Raji (cell line): Measurements from ENCODE around the gene COL11A2.

Source experiments
- POLR2A ChIP-seq: IDR thresholded peaks from 2 replicates; pipeline ENCODE4 v1.6.1; 2011; ENCODE audit warnings: low read depth, low read length, control low read depth; ENCODE audit not compliant: insufficient read depth

Gene COL11A2

GRCh38 chr6:33132081-33132524 is 60.2 kb downstream of the COL11A2 start:
- TF ChIP-seq POLR2A, result no peak

DNA sequence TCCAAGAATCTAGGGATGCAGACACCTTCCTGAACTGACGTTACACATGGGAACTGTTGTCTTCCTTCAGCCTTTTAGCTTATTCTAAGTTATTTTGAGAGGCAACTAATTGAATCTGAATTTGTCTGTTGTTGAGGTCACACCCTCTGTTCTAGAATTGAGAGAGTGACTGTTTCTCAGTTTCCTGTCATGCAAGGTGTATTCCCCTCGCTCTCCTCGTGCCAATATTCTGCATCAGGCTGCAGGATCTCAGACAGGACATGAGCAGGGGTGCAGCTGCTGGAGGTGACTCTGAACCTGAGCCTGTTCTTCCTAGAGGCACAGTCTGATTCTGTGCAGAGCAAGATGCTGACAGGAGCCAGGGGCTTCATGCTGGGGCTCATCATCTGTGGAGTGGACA is 63.9 kb downstream of the COL11A2 start:
- TF ChIP-seq POLR2A, result no peak

DNA sequence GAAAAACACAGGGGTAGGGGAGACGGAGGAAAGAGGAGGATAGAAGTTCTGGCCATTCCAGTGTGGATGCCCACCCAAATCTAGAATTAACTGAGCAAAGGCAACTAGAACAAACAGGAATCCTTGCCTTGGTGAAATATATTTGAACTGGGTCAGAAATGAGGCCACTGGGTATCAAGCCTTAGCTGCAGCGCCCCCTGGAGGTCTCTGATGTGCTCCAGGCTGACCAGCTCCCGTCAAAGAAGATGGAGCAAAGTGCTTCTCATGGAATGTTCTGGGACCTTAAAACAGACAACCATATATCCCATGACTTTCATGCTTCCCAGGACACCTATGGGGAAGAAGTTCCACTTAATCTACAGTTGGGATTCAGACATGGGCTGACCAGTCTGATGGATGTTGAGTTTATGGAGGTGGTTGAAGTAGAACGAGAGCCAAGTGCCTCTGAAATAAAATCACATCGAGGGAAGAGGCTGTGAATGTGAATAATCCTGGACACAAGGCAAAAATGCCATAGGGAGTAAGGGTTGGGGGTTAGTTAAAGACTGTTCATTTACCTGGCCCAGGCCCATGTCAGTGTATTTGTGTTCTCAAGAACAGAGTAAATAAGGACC is 66.1 kb downstream of the COL11A2 start:
- TF ChIP-seq POLR2A, result no peak

DNA sequence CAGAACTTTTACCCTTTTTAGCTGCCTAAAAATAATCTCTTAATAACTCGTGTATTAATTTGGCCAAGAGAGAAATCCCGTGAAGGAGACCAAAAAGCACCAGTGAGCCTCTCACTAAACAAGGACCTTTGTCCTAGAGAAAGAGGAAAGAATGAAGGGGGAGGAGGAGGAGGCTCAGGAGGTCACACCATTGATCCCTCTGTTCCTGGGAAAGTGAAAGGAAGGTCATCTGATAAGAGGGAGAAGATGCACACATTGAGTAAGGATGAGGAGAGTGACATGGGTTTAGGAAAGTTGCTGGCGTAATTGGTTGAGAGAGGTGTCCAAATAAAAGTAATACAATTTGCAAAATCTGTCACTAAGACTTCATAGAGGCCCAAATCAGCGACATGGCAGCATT is 67.3 kb downstream of the COL11A2 start:
- TF ChIP-seq POLR2A, result no peak

DNA sequence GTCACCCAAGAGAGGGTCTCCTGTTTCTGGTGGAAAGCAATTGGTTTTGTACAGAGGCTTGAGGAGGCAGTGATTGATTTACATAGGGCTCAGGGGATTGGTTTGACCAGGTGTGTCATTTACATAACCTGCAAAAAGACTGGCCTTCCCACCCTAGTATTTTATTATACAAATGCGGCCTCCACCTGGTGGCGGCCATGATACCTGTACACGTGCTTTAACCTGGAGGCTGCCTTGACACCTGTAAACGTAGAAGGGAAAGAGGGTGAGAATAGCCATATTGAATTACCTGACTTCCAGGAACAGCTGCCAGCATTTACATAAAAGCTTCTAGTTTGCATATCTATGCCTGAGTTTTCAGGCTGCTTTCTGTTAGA is 67.8 kb downstream of the COL11A2 start:
- TF ChIP-seq POLR2A, result no peak

DNA sequence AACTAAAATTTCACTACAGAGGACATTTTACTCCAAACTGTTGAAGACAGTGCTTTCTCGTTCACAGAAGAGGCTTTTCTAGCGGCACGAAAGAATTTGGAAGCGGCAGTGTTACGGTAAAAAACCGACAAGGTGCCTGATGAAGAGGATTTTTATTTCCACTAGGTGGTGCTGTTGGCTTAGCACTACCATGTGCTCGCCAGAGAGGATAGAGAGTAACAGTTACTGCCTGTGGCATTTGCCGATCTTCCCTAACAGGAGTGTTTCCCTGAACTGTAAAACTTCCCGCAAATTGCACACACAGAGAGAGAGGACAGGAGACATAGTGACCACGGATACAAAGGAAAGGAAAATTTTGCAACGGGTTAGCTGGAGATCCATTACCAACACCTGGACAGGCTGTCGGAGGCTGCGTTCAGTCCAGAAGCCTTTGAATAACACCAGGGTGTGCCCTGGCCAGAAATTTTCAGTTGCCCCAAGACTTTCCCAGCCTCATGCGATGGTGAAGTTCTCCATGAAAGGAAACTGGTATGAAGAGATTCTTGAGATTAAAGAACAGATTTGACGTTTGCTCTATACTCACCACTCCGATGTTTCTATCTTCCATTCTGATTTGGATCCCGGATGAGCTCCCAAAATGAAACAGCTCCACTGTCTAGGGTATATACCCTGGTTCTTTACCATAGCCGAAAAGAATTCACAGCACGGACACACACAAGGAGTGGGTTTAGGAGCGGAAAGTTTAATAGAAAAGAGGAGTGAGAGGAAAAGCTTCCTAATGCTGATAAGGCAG is 68.3 kb downstream of the COL11A2 start:
- no peak for TF ChIP-seq POLR2A

DNA sequence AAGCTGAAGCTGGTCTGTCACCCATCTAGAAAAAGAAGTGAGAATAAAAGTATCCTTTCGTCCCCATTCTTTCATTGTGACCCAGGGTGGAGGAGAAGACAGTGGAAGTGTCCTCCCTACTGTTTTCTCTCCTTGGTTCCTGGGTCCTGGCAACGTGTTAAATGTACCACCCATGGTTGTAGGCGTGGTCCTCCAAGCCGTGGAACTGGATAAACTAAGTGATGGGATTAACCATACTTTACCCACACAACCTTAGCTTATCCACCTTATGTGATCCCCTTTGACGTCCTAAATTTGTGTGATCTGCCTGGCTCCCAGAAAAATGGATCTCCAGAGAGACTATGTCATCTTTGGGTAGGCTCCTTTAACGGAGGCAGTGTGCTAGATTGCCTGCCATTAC is 69.1 kb downstream of the COL11A2 start:
- TF ChIP-seq POLR2A, result no peak

DNA sequence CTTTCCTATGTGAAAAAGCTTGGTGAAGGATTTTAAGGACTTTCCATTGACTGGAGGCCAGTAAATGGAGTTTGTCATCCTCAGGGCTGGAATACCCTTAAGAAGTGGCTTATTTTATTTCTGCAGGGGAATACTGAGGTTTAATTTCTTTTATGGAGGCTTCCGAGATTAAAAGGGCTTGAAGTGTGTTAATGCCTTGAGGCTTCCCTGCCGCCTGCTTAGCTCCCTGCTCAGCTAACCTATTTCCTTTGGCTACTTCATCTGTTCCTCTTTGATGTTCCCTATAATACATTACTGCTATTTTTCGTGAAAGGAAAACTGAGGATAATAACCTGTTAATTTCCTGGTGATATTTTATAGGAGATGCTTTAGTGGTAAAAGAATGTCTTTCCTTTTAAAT is 72.3 kb downstream of the COL11A2 start:
- TF ChIP-seq POLR2A, result no peak

DNA sequence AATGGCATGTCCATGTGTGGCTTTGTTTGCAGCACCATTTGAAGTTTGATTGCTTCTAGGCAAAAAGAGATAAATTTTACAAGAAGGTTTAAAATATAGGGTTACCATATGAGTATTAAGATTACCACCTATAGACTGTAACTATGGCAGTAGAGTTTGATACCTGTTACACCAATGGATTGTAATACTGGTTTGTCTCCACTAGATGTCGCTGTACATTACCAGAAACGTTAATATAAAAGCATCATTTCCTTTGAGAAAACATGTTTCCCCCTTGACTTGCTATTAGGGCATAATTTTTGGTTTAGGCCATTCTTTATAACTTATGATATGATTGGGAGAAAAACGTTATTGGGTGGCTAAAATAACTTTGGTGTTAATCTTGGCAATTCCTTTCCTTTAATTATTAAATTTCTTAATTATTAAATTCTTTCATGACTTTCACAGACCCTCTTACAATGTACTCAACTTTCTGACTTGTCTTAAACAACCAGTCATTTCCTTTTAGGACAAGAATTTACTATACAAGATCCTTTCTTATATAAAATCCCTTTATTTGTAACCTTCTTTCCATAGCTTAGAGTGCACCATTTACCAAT is 73.6 kb downstream of the COL11A2 start:
- no peak for TF ChIP-seq POLR2A

DNA sequence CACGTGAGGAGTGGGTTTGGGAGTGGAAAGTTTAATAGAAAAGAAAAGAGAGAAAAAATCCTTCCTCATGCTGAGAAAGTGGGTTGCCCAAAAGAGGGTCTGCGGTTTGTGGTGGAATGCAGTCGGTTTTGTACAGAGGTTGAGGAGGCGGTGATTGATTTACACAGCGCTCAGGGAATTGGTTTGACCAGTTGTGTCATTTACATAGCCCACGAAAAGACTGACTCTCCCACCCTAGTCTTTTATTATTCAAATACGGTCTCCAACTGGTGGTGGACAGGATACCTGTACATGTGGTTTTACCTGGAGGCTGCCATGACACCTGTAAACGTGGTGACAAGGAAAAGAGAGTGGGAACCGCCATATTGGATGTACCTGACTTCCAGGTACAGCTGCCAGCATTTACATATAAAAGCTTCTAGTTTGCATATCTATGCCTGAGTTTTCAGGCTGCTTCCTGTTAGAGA is 74.4 kb downstream of the COL11A2 start:
- no peak for TF ChIP-seq POLR2A

- TF ChIP-seq POLR2A, result no peak
These were observed 75.2 kb downstream of the COL11A2 start for GRCh38 chr6:33116841-33117711.

DNA sequence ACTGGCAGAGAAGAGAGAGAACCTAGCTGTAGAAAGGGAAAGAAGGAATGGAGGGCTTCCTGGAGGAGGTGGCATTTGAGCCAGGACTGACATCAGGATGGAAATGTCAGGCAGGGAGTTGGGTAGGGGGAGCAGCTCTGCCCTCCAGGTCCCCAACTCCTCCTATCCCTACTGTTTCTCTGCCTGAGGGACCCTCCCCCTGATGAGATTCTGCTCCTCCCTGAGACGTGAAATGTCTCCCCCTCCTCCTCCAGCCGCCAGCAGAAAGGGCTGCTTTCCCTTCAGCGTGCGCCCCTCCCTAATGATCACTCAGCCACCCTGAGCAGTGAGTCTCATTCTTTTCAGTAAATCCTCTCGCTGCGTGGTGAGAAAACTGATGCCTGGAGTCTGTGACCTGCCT is 75.8 kb downstream of the COL11A2 start:
- no peak for TF ChIP-seq POLR2A

- no peak for TF ChIP-seq POLR2A
These were observed 77.9 kb downstream of the COL11A2 start for GRCh38 chr6:33114406-33114805.

DNA sequence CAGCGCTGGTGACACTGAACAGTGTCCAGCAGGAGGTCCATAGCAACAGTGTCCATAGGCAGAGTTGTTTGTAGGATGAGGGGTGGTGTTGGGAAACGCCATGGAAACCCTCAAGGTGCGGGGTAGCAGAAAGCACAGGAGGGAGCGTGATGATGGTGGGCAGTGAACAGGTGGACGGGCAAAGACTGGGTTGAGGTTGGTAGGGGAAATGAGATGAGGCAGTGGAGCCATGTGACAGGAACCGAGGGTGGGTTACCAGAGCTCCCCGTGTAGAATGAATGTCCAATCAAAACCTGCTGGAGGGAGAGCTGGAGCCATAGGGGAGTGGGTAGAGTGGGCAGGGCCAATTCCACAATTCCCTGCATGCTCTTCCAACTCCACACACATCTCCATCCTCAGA is 78.5 kb downstream of the COL11A2 start:
- TF ChIP-seq POLR2A, result no peak
